Large intestine (tissue), 12 donors: ENCODE results near the gene MED29. TPM values are rescaled to one million over a fixed set of nuclear protein-coding genes. Genes with fewer than 3 reads are reported as not detected.

Experiments
- DNase-seq, 2 donors: peaks; one replicate each; pipeline versions ENCODE4 v3.0.0 to v3.0.0-alpha.2; 2013
- H3K27ac ChIP-seq: one replicate; pipeline ENCODE4 v1.5.1; 2013; ENCODE audit warnings: low read length
- H3K27me3 ChIP-seq: 2 replicates; pipeline ENCODE4 v1.6.1; 2013; ENCODE audit warnings: low read length; ENCODE audit not compliant: control insufficient read depth, insufficient read depth
- H3K36me3 ChIP-seq: 2 replicates; pipeline ENCODE4 v1.6.1; 2013; ENCODE audit warnings: low read length; ENCODE audit not compliant: control insufficient read depth, insufficient read depth
- H3K4me1 ChIP-seq: one replicate; pipeline ENCODE4 v1.6.1; 2013; ENCODE audit warnings: low read length; ENCODE audit not compliant: control insufficient read depth, insufficient read depth
- H3K4me3 ChIP-seq: one replicate; pipeline ENCODE4 v1.5.1; 2013; ENCODE audit warnings: low read length
- H3K9me3 ChIP-seq: one replicate; pipeline ENCODE4 v1.6.1; 2013; ENCODE audit warnings: mild to moderate bottlenecking, low read depth, low read length, moderate library complexity; ENCODE audit not compliant: control insufficient read depth
- WGBS: methylation state at CpG from one replicate; pipeline ENCODE4 v1.1.5; 2013; ENCODE audit warnings: low lambda C conversion rate; ENCODE audit not compliant: insufficient coverage; 5-methylcytosine and 5-hydroxymethylcytosine counted together
- long read RNA-seq, 11 donors: transcript quantifications; one replicate each; lab custom pipeline, GENCODE V29; 2026
- polyA plus RNA-seq: library from polyadenylated mRNA; unstranded; fragments of 120-200 nt; gene quantifications from one replicate; pipeline ENCODE4 v1.2.1, GENCODE V29; 2013

Gene MED29
- 24.3 TPM for polyA plus RNA-seq
- long read RNA-seq, donor 1, transcript MED29-201 (4 exons, 3,653 nt): major isoform, 13 of 13 reads
- long read RNA-seq, donor 1, partial matches to known transcripts: 0 of 13 reads
- long read RNA-seq, donor 1, other reads (novel, unspliced or antisense): 0 of 13 reads
- long read RNA-seq, donor 2, transcript MED29-201 (4 exons, 3,653 nt): major isoform, 22 of 22 reads
- long read RNA-seq, donor 2, partial matches to known transcripts: 0 of 22 reads
- long read RNA-seq, donor 2, other reads (novel, unspliced or antisense): 0 of 22 reads
- long read RNA-seq, donor 3: 0 reads
- long read RNA-seq, donor 4, partial matches to known transcripts: 0 of 3 reads
- long read RNA-seq, donor 4, other reads (novel, unspliced or antisense): 0 of 3 reads
- long read RNA-seq, donor 5, transcript MED29-201 (4 exons, 3,653 nt): major isoform, 13 of 13 reads
- long read RNA-seq, donor 5, partial matches to known transcripts: 0 of 13 reads
- long read RNA-seq, donor 5, other reads (novel, unspliced or antisense): 0 of 13 reads
- long read RNA-seq, donor 6, transcript MED29-201 (4 exons, 3,653 nt): major isoform, 14 of 15 reads
- long read RNA-seq, donor 6, partial matches to known transcripts: 0 of 15 reads
- long read RNA-seq, donor 6, other reads (novel, unspliced or antisense): 0 of 15 reads
- long read RNA-seq, donor 7, transcript MED29-201 (4 exons, 3,653 nt): major isoform, 7 of 7 reads
- long read RNA-seq, donor 7, partial matches to known transcripts: 0 of 7 reads
- long read RNA-seq, donor 7, other reads (novel, unspliced or antisense): 0 of 7 reads
- long read RNA-seq, donor 8, transcript MED29-201 (4 exons, 3,653 nt): major isoform, 22 of 22 reads
- long read RNA-seq, donor 8, partial matches to known transcripts: 0 of 22 reads
- long read RNA-seq, donor 8, other reads (novel, unspliced or antisense): 0 of 22 reads
- long read RNA-seq, donor 9, transcript MED29-201 (4 exons, 3,653 nt): major isoform, 17 of 17 reads
- long read RNA-seq, donor 9, partial matches to known transcripts: 0 of 17 reads
- long read RNA-seq, donor 9, other reads (novel, unspliced or antisense): 0 of 17 reads
- long read RNA-seq, donor 10, transcript MED29-201 (4 exons, 3,653 nt): major isoform, 23 of 24 reads
- long read RNA-seq, donor 10, partial matches to known transcripts: 0 of 24 reads
- long read RNA-seq, donor 10, other reads (novel, unspliced or antisense): 0 of 24 reads
- long read RNA-seq, donor 11, transcript MED29-201 (4 exons, 3,653 nt): major isoform, 9 of 9 reads
- long read RNA-seq, donor 11, partial matches to known transcripts: 0 of 9 reads
- long read RNA-seq, donor 11, other reads (novel, unspliced or antisense): 0 of 9 reads

GRCh38 chr19:39390751-39391437 is at the start of gene MED29, which contains the start of gene PAF1:
MED29 (plus strand) TSS chr19:39391378; CDS start chr19:39391423, 45 bp downstream.
PAF1 (minus strand) TSS chr19:39391106; CDS start chr19:39390864, 242 bp downstream.
- Histone ChIP-seq H3K27me3 (no peaks in the 10 kb centered on the region), H3K36me3 (peaks cover 55% of the 10 kb centered on the region), H3K4me1 (peaks cover 14% of the 10 kb centered on the region), H3K27ac (peak within 1 kb of the TSS; percentile 94), H3K9me3 (no peaks in the 10 kb centered on the region), H3K4me3 (peak within 1 kb of the TSS; percentile 76)
- WGBS: no CpG with 5 or more reads among the region's 60 CpGs
- DNase-seq: peak; percentile 100

GRCh38 chr19:39341719-39342604 is 49.2 kb upstream of the MED29 start, which contains the start of gene SAMD4B:
SAMD4B (plus strand) TSS chr19:39342421; CDS start chr19:39356894, 14,473 bp downstream.
- no CpG with 5 or more reads among the region's 105 CpGs for WGBS
- peak within 1 kb of the TSS; percentile 97 for H3K4me3 ChIP-seq
- peaks cover 19% of the 10 kb centered on the region for H3K4me1 ChIP-seq
- no peaks in the 10 kb centered on the region for H3K9me3 ChIP-seq
- H3K27me3 ChIP-seq: no peaks in the 10 kb centered on the region
- H3K36me3 ChIP-seq: peaks cover 5% of the 10 kb centered on the region
- DNase-seq: peak; percentile 99
- H3K27ac ChIP-seq: peak within 1 kb of the TSS; percentile 84

- Histone ChIP-seq H3K4me1 (peaks cover 19% of the 10 kb centered on the region), H3K27me3 (no peaks in the 10 kb centered on the region), H3K27ac (no peak overlapping the region), H3K9me3 (no peaks in the 10 kb centered on the region), H3K4me3 (peak overlapping the region; percentile 97), H3K36me3 (peaks cover 5% of the 10 kb centered on the region)
- 33% methylated on average over 1 of the region's 51 CpGs for WGBS
- DNase-seq: peak in 1 of 2 donors; percentile 39
Measured at GRCh38 chr19:39342647-39343305, 48.4 kb upstream of the MED29 start.

GRCh38 chr19:39345956-39346355 is 45.2 kb upstream of the MED29 start:
- WGBS: no CpG with 5 or more reads among the region's 1 CpG
- no peak for DNase-seq

GRCh38 chr19:39347332-39348164 is 43.6 kb upstream of the MED29 start:
- Histone ChIP-seq H3K4me1 (peaks cover 7% of the 10 kb centered on the region), H3K27me3 (no peaks in the 10 kb centered on the region), H3K9me3 (no peaks in the 10 kb centered on the region), H3K27ac (no peak overlapping the region), H3K4me3 (no peak overlapping the region), H3K36me3 (peaks cover 31% of the 10 kb centered on the region)
- no CpG with 5 or more reads among the region's 4 CpGs for WGBS
- DNase-seq: no peak

More at GRCh38 chr19:39345956-39346355, 45.2 kb upstream of the MED29 start:
- Histone ChIP-seq H3K36me3 (peaks cover 23% of the 10 kb centered on the region), H3K4me3 (no peak overlapping the region), H3K27me3 (no peaks in the 10 kb centered on the region), H3K4me1 (peaks cover 8% of the 10 kb centered on the region), H3K9me3 (no peaks in the 10 kb centered on the region), H3K27ac (no peak overlapping the region)

- no CpG with 5 or more reads among the region's 4 CpGs for WGBS
- H3K36me3 ChIP-seq: peaks cover 41% of the 10 kb centered on the region
Measured at GRCh38 chr19:39349326-39349725, 41.9 kb upstream of the MED29 start.

GRCh38 chr19:39350156-39350555 is 41.0 kb upstream of the MED29 start:
- 100% methylated on average over 1 of the region's 3 CpGs for WGBS
- Histone ChIP-seq H3K4me1 (no peaks in the 10 kb centered on the region), H3K9me3 (no peaks in the 10 kb centered on the region), H3K27me3 (no peaks in the 10 kb centered on the region), H3K27ac (no peak overlapping the region), H3K36me3 (peaks cover 47% of the 10 kb centered on the region), H3K4me3 (no peak overlapping the region)
- no peak for DNase-seq

More at GRCh38 chr19:39349326-39349725, 41.9 kb upstream of the MED29 start:
- no peaks in the 10 kb centered on the region for H3K9me3 ChIP-seq
- H3K4me1 ChIP-seq: no peaks in the 10 kb centered on the region
- no peaks in the 10 kb centered on the region for H3K27me3 ChIP-seq
- H3K27ac ChIP-seq: no peak overlapping the region
- no peak for DNase-seq
- H3K4me3 ChIP-seq: no peak overlapping the region

GRCh38 chr19:39351537-39352064 is 39.6 kb upstream of the MED29 start:
- H3K27me3 ChIP-seq: no peaks in the 10 kb centered on the region
- 83% methylated on average over 1 of the region's 4 CpGs for WGBS
- no peaks in the 10 kb centered on the region for H3K4me1 ChIP-seq
- no peak for DNase-seq
- no peak overlapping the region for H3K27ac ChIP-seq
- no peak overlapping the region for H3K4me3 ChIP-seq
- H3K36me3 ChIP-seq: peaks cover 56% of the 10 kb centered on the region
- H3K9me3 ChIP-seq: no peaks in the 10 kb centered on the region
